Natural killer cell (primary cell): Measurements from ENCODE around the gene BAG2. TPM values are rescaled to one million over a fixed set of nuclear protein-coding genes. Genes with fewer than 3 reads are reported as not detected.

ENCODE experiments used
- ATAC-seq, 3 donors: fragments of 150-1000 bp in 2 of 3; fragments of 200-7000 bp in 1 of 3; cut with Tn5 transposase; 1 replicate in 1 of 3; 2 replicates in 2 of 3; pipeline ENCODE4 v1.10.0; 2021; ENCODE audit warnings: mild to moderate bottlenecking in 2 of 3, moderate library complexity in 2 of 3
- DNase-seq, 2 donors: peaks; one replicate each; pipeline versions ENCODE4 v3.0.0 to v3.0.0-alpha.2; 2013 to 2021; ENCODE audit warnings: mixed read lengths in 1 of 2
- H3K27ac ChIP-seq: one replicate; pipeline ENCODE4 v1.5.1; 2013; ENCODE audit warnings: mild to moderate bottlenecking, low read length
- H3K27me3 ChIP-seq: one replicate; pipeline ENCODE4 v1.6.1; 2013; ENCODE audit warnings: low read length; ENCODE audit not compliant: control insufficient read depth, insufficient read depth
- H3K36me3 ChIP-seq: one replicate; pipeline ENCODE4 v1.6.1; 2013; ENCODE audit warnings: low read length; ENCODE audit not compliant: control insufficient read depth, insufficient read depth
- H3K4me1 ChIP-seq: one replicate; pipeline ENCODE4 v1.6.1; 2013; ENCODE audit warnings: low read length; ENCODE audit not compliant: control insufficient read depth, insufficient read depth
- H3K4me3 ChIP-seq: one replicate; pipeline ENCODE4 v1.5.1; 2013; ENCODE audit warnings: low read length
- H3K9me3 ChIP-seq: one replicate; pipeline ENCODE4 v1.6.1; 2013; ENCODE audit warnings: low read length; ENCODE audit not compliant: control insufficient read depth, insufficient read depth
- H3K27ac Mint-ChIP-seq, 2 donors: one replicate each; pipeline ENCODE4 v1.8.0; 2022; ENCODE audit warnings: mild to moderate bottlenecking in 2 of 2, mixed read lengths in 2 of 2, moderate library complexity in 1 of 2
- H3K27me3 Mint-ChIP-seq, 2 donors: one replicate each; pipeline ENCODE4 v1.8.0; 2022; ENCODE audit warnings: low read depth in 2 of 2, mixed read lengths in 2 of 2
- H3K36me3 Mint-ChIP-seq: one replicate; pipeline ENCODE4 v1.8.0; 2022; ENCODE audit warnings: mixed read lengths
- H3K4me1 Mint-ChIP-seq, 2 donors: one replicate each; pipeline ENCODE4 v1.8.0; 2022; ENCODE audit warnings: mixed read lengths in 2 of 2
- H3K4me3 Mint-ChIP-seq: one replicate; pipeline ENCODE4 v1.8.0; 2022; ENCODE audit warnings: mild to moderate bottlenecking, moderate library complexity, mixed read lengths
- H3K9me3 Mint-ChIP-seq, 2 donors: one replicate each; pipeline ENCODE4 v1.8.0; 2022; ENCODE audit warnings: mixed read lengths in 2 of 2
- WGBS: methylation state at CpG from one replicate; pipeline ENCODE4 v1.1.7; 2013; ENCODE audit warnings: missing lambda C conversion rate; ENCODE audit not compliant: insufficient coverage; 5-methylcytosine and 5-hydroxymethylcytosine counted together
- intact Hi-C: fragments of 100-400 bp; cut with micrococcal nuclease; formaldehyde crosslinking; loops from one replicate; pipeline ENCODE4 v1.14.2; 2022
- total RNA-seq, 4 donors: library from RNA; stranded (reverse); fragments of 120-200 nt in 1 of 4; gene quantifications; one replicate each; pipeline versions ENCODE4 v1.2.3 to v1.2.4, GENCODE V29; 2013 to 2022
- TF ChIP-seq, protein P1 (sequence below): fragments of 200-600 bp; IDR thresholded peaks from one replicate; pipeline ENCODE4 v1.8.0; 2022; ENCODE audit warnings: antibody characterized with exemption

Gene BAG2
- total RNA-seq, 3 donors from 2014 or later (not counting 1 experiment from before 2014, with no cell fraction given) = 2.8 to 3.6 (median 3.2) TPM

GRCh38 chr6:57201718-57202117 lies 29.6 kb downstream of the BAG2 start:
- intact Hi-C loops = no loop called here
- H3K4me1 Mint-ChIP-seq = no peaks in the 10 kb centered on the region
- H3K4me3 ChIP-seq = no peak overlapping the region
- no peaks in the 10 kb centered on the region for H3K9me3 ChIP-seq
- H3K27me3 ChIP-seq = no peaks in the 10 kb centered on the region
- H3K27me3 Mint-ChIP-seq = no peaks in the 10 kb centered on the region
- H3K4me1 ChIP-seq = no peaks in the 10 kb centered on the region
- H3K27ac ChIP-seq = no peak overlapping the region
- WGBS = 64% methylated on average over 1 of the region's 1 CpG
- TF ChIP-seq, protein P1, sequence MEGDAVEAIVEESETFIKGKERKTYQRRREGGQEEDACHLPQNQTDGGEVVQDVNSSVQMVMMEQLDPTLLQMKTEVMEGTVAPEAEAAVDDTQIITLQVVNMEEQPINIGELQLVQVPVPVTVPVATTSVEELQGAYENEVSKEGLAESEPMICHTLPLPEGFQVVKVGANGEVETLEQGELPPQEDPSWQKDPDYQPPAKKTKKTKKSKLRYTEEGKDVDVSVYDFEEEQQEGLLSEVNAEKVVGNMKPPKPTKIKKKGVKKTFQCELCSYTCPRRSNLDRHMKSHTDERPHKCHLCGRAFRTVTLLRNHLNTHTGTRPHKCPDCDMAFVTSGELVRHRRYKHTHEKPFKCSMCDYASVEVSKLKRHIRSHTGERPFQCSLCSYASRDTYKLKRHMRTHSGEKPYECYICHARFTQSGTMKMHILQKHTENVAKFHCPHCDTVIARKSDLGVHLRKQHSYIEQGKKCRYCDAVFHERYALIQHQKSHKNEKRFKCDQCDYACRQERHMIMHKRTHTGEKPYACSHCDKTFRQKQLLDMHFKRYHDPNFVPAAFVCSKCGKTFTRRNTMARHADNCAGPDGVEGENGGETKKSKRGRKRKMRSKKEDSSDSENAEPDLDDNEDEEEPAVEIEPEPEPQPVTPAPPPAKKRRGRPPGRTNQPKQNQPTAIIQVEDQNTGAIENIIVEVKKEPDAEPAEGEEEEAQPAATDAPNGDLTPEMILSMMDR = no peak
- H3K36me3 Mint-ChIP-seq = no peaks in the 10 kb centered on the region
- no peak overlapping the region for H3K27ac Mint-ChIP-seq
- no peaks in the 10 kb centered on the region for H3K36me3 ChIP-seq
- no peak overlapping the region for H3K4me3 Mint-ChIP-seq
- no peak for ATAC-seq
- no peaks in the 10 kb centered on the region for H3K9me3 Mint-ChIP-seq
- DNase-seq = no peak

- H3K9me3 ChIP-seq = no peaks in the 10 kb centered on the region
- H3K27me3 ChIP-seq = no peaks in the 10 kb centered on the region
- DNase-seq (no peak), ATAC-seq (no peak)
- H3K4me3 Mint-ChIP-seq = no peak overlapping the region
- H3K27ac ChIP-seq = no peak overlapping the region
- no peaks in the 10 kb centered on the region for H3K4me1 Mint-ChIP-seq
- no peaks in the 10 kb centered on the region for H3K36me3 Mint-ChIP-seq
- H3K36me3 ChIP-seq = no peaks in the 10 kb centered on the region
- no peak overlapping the region for H3K4me3 ChIP-seq
- H3K27me3 Mint-ChIP-seq = no peaks in the 10 kb centered on the region
- no peak overlapping the region for H3K27ac Mint-ChIP-seq
- WGBS = 82% methylated on average over 7 of the region's 7 CpGs
- H3K9me3 Mint-ChIP-seq = no peaks in the 10 kb centered on the region
- TF ChIP-seq, protein P1 = no peak
- no peaks in the 10 kb centered on the region for H3K4me1 ChIP-seq
- intact Hi-C loops = no loop called here
Measured at GRCh38 chr6:57205550-57206328, 33.6 kb downstream of the BAG2 start.

GRCh38 chr6:57207141-57207540 lies 35.0 kb downstream of the BAG2 start:
- no peak overlapping the region for H3K27ac Mint-ChIP-seq
- intact Hi-C loops = no loop called here
- no peak overlapping the region for H3K4me3 ChIP-seq
- ATAC-seq (no peak), DNase-seq (no peak)
- no peaks in the 10 kb centered on the region for H3K36me3 Mint-ChIP-seq
- H3K9me3 Mint-ChIP-seq = no peaks in the 10 kb centered on the region
- no peaks in the 10 kb centered on the region for H3K4me1 Mint-ChIP-seq
- H3K9me3 ChIP-seq = no peaks in the 10 kb centered on the region
- H3K27me3 Mint-ChIP-seq = no peaks in the 10 kb centered on the region
- TF ChIP-seq, protein P1 = no peak
- no peaks in the 10 kb centered on the region for H3K27me3 ChIP-seq
- H3K27ac ChIP-seq = no peak overlapping the region
- 72% methylated on average over 2 of the region's 2 CpGs for WGBS
- H3K4me1 ChIP-seq = no peaks in the 10 kb centered on the region
- no peaks in the 10 kb centered on the region for H3K36me3 ChIP-seq
- no peak overlapping the region for H3K4me3 Mint-ChIP-seq

DNA sequence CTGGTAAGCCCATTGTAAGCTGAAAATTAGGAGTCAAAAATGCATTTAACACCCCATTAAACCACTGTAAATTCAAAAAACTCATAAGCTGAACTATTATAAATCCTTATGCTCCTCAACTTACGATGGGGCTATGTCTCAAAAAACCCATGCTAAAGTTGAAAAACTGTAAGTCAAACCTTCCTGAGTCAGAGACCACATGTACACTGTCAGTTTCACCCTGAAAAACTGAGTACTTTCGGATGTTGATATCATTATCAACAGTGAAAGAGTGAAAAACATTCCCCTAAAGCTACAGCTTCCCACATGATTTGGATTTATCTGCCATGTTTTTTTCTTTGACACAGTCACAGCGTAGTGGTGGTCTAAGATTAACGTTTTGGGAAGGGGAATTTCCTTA lies 35.7 kb downstream of the BAG2 start:
- TF ChIP-seq, protein P1 = no peak
- no peaks in the 10 kb centered on the region for H3K4me1 ChIP-seq
- H3K9me3 ChIP-seq = no peaks in the 10 kb centered on the region
- WGBS = 98% methylated on average over 4 of the region's 4 CpGs
- intact Hi-C loops = no loop called here
- no peaks in the 10 kb centered on the region for H3K9me3 Mint-ChIP-seq
- H3K27ac Mint-ChIP-seq = no peak overlapping the region
- no peak overlapping the region for H3K4me3 ChIP-seq
- no peaks in the 10 kb centered on the region for H3K36me3 ChIP-seq
- H3K27me3 Mint-ChIP-seq = no peaks in the 10 kb centered on the region
- ATAC-seq (no peak), DNase-seq (no peak)
- H3K36me3 Mint-ChIP-seq = no peaks in the 10 kb centered on the region
- H3K27me3 ChIP-seq = no peaks in the 10 kb centered on the region
- H3K4me1 Mint-ChIP-seq = no peaks in the 10 kb centered on the region
- no peak overlapping the region for H3K27ac ChIP-seq
- H3K4me3 Mint-ChIP-seq = no peak overlapping the region
